CD14-positive monocyte (primary cell): Measurements from ENCODE around the gene ARHGAP18. TPM values are rescaled to one million over a fixed set of nuclear protein-coding genes. Genes with fewer than 3 reads are reported as not detected.

ENCODE experiments used
- DNase-seq, 3 donors: peaks; one replicate each; pipeline ENCODE4 v3.0.0-alpha.2; 2011 to 2022
- H2AFZ ChIP-seq: 2 replicates; pipeline ENCODE4 v1.6.0; 2012; ENCODE audit warnings: mild to moderate bottlenecking, low read depth, low read length, inconsistent platforms; ENCODE audit not compliant: insufficient read depth, poor library complexity, severe bottlenecking
- H3K27ac ChIP-seq, 2 donors: 1 replicate in 1 of 2; 2 replicates in 1 of 2; pipeline ENCODE4 v1.5.1; 2012 to 2013; ENCODE audit warnings: low read length in 2 of 2, control low read depth in 1 of 2, inconsistent platforms in 1 of 2, low read depth in 1 of 2, mild to moderate bottlenecking in 1 of 2
- H3K27me3 ChIP-seq, 2 donors: one replicate each; pipeline versions ENCODE4 v1.6.0 to v1.6.1; 2011 to 2013; ENCODE audit warnings: low read length in 2 of 2; ENCODE audit not compliant: control insufficient read depth in 2 of 2, insufficient read depth in 2 of 2
- H3K36me3 ChIP-seq, 2 donors: replicated peaks in 1 of 2; 1 replicate in 1 of 2; 2 replicates in 1 of 2; pipeline versions ENCODE4 v1.5.1 to v1.6.1; 2012 to 2013; ENCODE audit warnings: low read length in 2 of 2, control low read depth in 1 of 2, inconsistent platforms in 1 of 2, mild to moderate bottlenecking in 1 of 2; ENCODE audit not compliant: insufficient read depth in 2 of 2, control insufficient read depth in 1 of 2
- H3K4me1 ChIP-seq, 2 donors: 1 replicate in 1 of 2; 2 replicates in 1 of 2; pipeline versions ENCODE4 v1.5.1 to v1.6.1; 2012 to 2013; ENCODE audit warnings: low read length in 2 of 2, control low read depth in 1 of 2, inconsistent platforms in 1 of 2, mild to moderate bottlenecking in 1 of 2, moderate library complexity in 1 of 2; ENCODE audit not compliant: insufficient read depth in 2 of 2, control insufficient read depth in 1 of 2
- H3K4me2 ChIP-seq: replicated peaks from 2 replicates; pipeline ENCODE3; 2012; ENCODE audit warnings: low read length, moderate library complexity, mild to moderate bottlenecking; ENCODE audit not compliant: poor library complexity, severe bottlenecking; ENCODE audit errors: extremely low read depth
- H3K4me3 ChIP-seq, 3 experiments: fragments of 200-600 bp in 1 of 3; sonication (generic) in 1 of 3; replicated peaks in 1 of 3; 1 replicate in 2 of 3; 2 replicates in 1 of 3; pipeline ENCODE4 v1.5.1; 2011 to 2013; ENCODE audit warnings: low read length in 3 of 3, mild to moderate bottlenecking in 3 of 3, control low read depth in 2 of 3, low read depth in 2 of 3, inconsistent platforms in 1 of 3, moderate library complexity in 1 of 3
- H3K79me2 ChIP-seq: 2 replicates; pipeline ENCODE4 v1.6.0; 2012; ENCODE audit warnings: mild to moderate bottlenecking, control low read depth, inconsistent platforms, low read length, moderate library complexity; ENCODE audit not compliant: insufficient read depth
- H3K9ac ChIP-seq: 2 replicates; pipeline ENCODE4 v1.6.0; 2017; ENCODE audit warnings: low read length, mild to moderate bottlenecking; ENCODE audit not compliant: insufficient read depth, poor library complexity, severe bottlenecking
- H3K9me3 ChIP-seq, 2 donors: replicated peaks in 1 of 2; 1 replicate in 1 of 2; 2 replicates in 1 of 2; pipeline versions ENCODE4 v1.5.1 to v1.6.1; 2012 to 2013; ENCODE audit warnings: low read length in 2 of 2, control low read depth in 1 of 2; ENCODE audit not compliant: control insufficient read depth in 1 of 2, insufficient read depth in 1 of 2
- H4K20me1 ChIP-seq: 2 replicates; pipeline ENCODE4 v1.6.0; 2012; ENCODE audit warnings: mild to moderate bottlenecking, low read length, control low read depth, moderate library complexity; ENCODE audit not compliant: insufficient read depth
- H3K27ac Mint-ChIP-seq, 7 donors: one replicate each; pipeline ENCODE4 v1.8.0; 2020; ENCODE audit warnings: mild to moderate bottlenecking in 7 of 7, mixed read lengths in 7 of 7, moderate library complexity in 6 of 7, inconsistent platforms in 2 of 7
- H3K27me3 Mint-ChIP-seq, 3 donors: one replicate each; pipeline ENCODE4 v1.8.0; 2021 to 2022; ENCODE audit warnings: low read depth in 3 of 3, mild to moderate bottlenecking in 3 of 3, mixed read lengths in 3 of 3, moderate library complexity in 3 of 3, inconsistent platforms in 1 of 3
- H3K36me3 Mint-ChIP-seq, 2 donors: one replicate each; pipeline ENCODE4 v1.8.0; 2020; ENCODE audit warnings: mixed read lengths in 2 of 2, inconsistent platforms in 1 of 2, mild to moderate bottlenecking in 1 of 2
- H3K4me1 Mint-ChIP-seq: one replicate; pipeline ENCODE4 v1.8.0; 2020; ENCODE audit warnings: mild to moderate bottlenecking, mixed read lengths
- H3K4me3 Mint-ChIP-seq, 2 donors: one replicate each; pipeline ENCODE4 v1.8.0; 2020; ENCODE audit warnings: mild to moderate bottlenecking in 2 of 2, mixed read lengths in 2 of 2, moderate library complexity in 1 of 2
- H3K9me3 Mint-ChIP-seq, 7 donors: one replicate each; pipeline ENCODE4 v1.8.0; 2020 to 2022; ENCODE audit warnings: mixed read lengths in 7 of 7, mild to moderate bottlenecking in 6 of 7, moderate library complexity in 6 of 7, inconsistent platforms in 2 of 7
- WGBS: methylation state at CpG from one replicate; pipeline ENCODE4 v1.1.5; 2013; ENCODE audit warnings: missing lambda C conversion rate; ENCODE audit not compliant: insufficient coverage; 5-methylcytosine and 5-hydroxymethylcytosine counted together
- intact Hi-C, 2 donors: fragments of 100-400 bp; cut with micrococcal nuclease; formaldehyde crosslinking; loops; one replicate each; pipeline versions ENCODE4 v1.15.0 to v1.15.1; 2023
- polyA plus RNA-seq, 3 donors: library from polyadenylated mRNA; depleted of rRNA in 1 of 3; unstranded in 2 of 3; stranded (reverse) in 1 of 3; fragments of 300-500 nt in 2 of 3; fragments of >200 nt in 1 of 3; fragmentation: Illumina TruSeq in 2 of 3; gene quantifications; 1 replicate in 2 of 3; 2 replicates in 1 of 3; pipeline ENCODE4 v1.2.3, GENCODE V29; 2012 to 2021
- TF ChIP-seq, protein P1 (sequence below): fragments of 200-600 bp; IDR thresholded peaks from one replicate; pipeline ENCODE4 v1.8.0; 2022; ENCODE audit warnings: antibody characterized with exemption, mild to moderate bottlenecking

Gene ARHGAP18
- polyA plus RNA-seq, 3 donors, result 3.7 to 5.6 (median 3.8) TPM

DNA sequence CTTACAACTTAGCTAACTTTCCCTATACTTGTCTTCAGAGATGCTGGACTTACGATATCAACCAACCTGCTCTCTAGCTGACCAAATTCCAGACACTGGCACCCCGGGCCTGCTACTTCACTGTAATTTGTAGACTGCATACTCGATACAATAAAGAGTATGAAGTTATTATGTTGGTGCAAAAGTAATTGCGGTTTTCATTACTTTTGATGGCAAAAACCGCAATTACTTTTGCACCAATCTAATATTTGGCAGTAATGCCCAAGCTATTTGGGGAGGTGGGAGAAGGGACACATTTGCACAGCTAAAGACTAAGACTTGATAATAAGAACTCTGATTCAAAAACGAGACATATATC is 34.9 kb upstream of the ARHGAP18 start:
- H3K4me3 Mint-ChIP-seq, result no peak overlapping the region
- TF ChIP-seq, protein P1, sequence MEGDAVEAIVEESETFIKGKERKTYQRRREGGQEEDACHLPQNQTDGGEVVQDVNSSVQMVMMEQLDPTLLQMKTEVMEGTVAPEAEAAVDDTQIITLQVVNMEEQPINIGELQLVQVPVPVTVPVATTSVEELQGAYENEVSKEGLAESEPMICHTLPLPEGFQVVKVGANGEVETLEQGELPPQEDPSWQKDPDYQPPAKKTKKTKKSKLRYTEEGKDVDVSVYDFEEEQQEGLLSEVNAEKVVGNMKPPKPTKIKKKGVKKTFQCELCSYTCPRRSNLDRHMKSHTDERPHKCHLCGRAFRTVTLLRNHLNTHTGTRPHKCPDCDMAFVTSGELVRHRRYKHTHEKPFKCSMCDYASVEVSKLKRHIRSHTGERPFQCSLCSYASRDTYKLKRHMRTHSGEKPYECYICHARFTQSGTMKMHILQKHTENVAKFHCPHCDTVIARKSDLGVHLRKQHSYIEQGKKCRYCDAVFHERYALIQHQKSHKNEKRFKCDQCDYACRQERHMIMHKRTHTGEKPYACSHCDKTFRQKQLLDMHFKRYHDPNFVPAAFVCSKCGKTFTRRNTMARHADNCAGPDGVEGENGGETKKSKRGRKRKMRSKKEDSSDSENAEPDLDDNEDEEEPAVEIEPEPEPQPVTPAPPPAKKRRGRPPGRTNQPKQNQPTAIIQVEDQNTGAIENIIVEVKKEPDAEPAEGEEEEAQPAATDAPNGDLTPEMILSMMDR, result no peak
- H3K9ac ChIP-seq, result no peak overlapping the region
- H3K4me3 ChIP-seq, result no peak overlapping the region
- no peaks in the 10 kb centered on the region for H3K79me2 ChIP-seq
- H3K36me3 Mint-ChIP-seq, result no peaks in the 10 kb centered on the region
- intact Hi-C loops, result loop anchor here in 1 of 2 donors (5.0 kb wide), 1 partner anchor 73 kb away; no protein-coding TSS in a partner anchor
- no peaks in the 10 kb centered on the region for H4K20me1 ChIP-seq
- H3K27me3 ChIP-seq, result no peaks in the 10 kb centered on the region
- no peak overlapping the region for H3K4me2 ChIP-seq
- peaks cover 19% of the 10 kb centered on the region for H3K4me1 Mint-ChIP-seq
- no peaks in the 10 kb centered on the region for H3K9me3 ChIP-seq
- no peak overlapping the region for H3K27ac ChIP-seq
- H2AFZ ChIP-seq, result no peak overlapping the region
- H3K27ac Mint-ChIP-seq, result no peak overlapping the region
- H3K27me3 Mint-ChIP-seq, result peaks cover 0 to 4% (median 3%) of the 10 kb centered on the region in 3 donors
- peaks cover 0 to 1% (median 0%) of the 10 kb centered on the region in 7 donors for H3K9me3 Mint-ChIP-seq
- WGBS, result no CpG with 5 or more reads among the region's 6 CpGs
- no peaks in the 10 kb centered on the region for H3K36me3 ChIP-seq
- DNase-seq, result no peak
- H3K4me1 ChIP-seq, result peaks cover 19 to 21% of the 10 kb centered on the region in 2 donors

DNA sequence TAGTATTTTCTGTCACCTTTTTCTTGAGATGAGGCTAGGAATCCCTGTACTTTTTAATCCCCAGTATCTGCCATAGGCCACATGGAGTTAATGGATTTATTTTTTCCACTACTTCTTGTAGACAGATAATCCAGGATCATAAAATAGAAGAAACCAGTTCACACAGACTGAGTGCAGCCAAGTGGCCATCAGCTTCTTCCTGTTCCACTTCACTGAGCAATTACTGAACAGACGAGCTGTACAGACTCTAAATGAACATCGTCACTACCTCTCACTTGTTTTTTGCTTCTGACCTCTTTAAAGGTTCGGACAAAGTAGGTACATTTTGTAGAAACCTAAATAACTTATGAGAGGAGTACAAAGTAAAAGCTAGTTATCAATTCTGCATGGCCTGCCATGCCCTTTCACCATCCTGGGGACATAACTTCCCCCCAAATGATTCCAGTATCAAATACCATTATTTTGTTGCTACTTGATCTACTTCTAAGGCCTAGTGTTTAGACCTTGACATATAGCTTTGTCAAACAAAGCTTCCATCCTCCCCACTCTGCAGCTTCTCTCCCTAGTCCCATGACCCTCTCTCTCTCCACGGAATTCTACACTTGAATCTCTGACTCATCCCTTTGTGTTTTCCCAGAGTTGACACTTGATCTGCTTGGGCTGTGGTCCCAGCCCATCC is 34.4 kb upstream of the ARHGAP18 start:
- H3K4me1 Mint-ChIP-seq, result peaks cover 14% of the 10 kb centered on the region
- DNase-seq, result no peak
- Histone ChIP-seq H3K9me3 (no peaks in the 10 kb centered on the region), H3K4me1 (peaks cover 14 to 16% of the 10 kb centered on the region in 2 donors), H2AFZ (no peak overlapping the region), H3K79me2 (no peaks in the 10 kb centered on the region), H4K20me1 (no peaks in the 10 kb centered on the region), H3K4me3 (no peak overlapping the region), H3K4me2 (no peak overlapping the region), H3K27me3 (no peaks in the 10 kb centered on the region), H3K9ac (no peak overlapping the region), H3K27ac (no peak overlapping the region), H3K36me3 (no peaks in the 10 kb centered on the region)
- peaks cover 0 to 1% (median 0%) of the 10 kb centered on the region in 7 donors for H3K9me3 Mint-ChIP-seq
- 86% methylated on average over 2 of the region's 4 CpGs for WGBS
- no peak overlapping the region for H3K4me3 Mint-ChIP-seq
- no peak overlapping the region for H3K27ac Mint-ChIP-seq
- H3K36me3 Mint-ChIP-seq, result no peaks in the 10 kb centered on the region
- intact Hi-C loops, result no loop called here
- TF ChIP-seq, protein P1, result no peak
- H3K27me3 Mint-ChIP-seq, result peaks cover 0 to 4% (median 3%) of the 10 kb centered on the region in 3 donors
